OCI-LY7 (cell line): ENCODE results near the gene PLXNA4.

Experiments used
- EZH2phosphoT487 ChIP-seq: fragments of 200-600 bp; sonication (generic); IDR thresholded peaks from 2 replicates; pipeline ENCODE4 v1.6.1; 2018; ENCODE audit warnings: low read depth, borderline replicate concordance, mild to moderate bottlenecking, mixed run types, antibody characterized with exemption, low read length, moderate library complexity, mixed read lengths
- TF ChIP-seq, protein P1 (sequence below): fragments of 200-600 bp; sonication (generic); conservative IDR thresholded peaks from 2 replicates; pipeline ENCODE4 v1.5.1; 2014; ENCODE audit warnings: mild to moderate bottlenecking, antibody characterized with exemption, low read length, moderate library complexity, mixed read lengths

DNA sequence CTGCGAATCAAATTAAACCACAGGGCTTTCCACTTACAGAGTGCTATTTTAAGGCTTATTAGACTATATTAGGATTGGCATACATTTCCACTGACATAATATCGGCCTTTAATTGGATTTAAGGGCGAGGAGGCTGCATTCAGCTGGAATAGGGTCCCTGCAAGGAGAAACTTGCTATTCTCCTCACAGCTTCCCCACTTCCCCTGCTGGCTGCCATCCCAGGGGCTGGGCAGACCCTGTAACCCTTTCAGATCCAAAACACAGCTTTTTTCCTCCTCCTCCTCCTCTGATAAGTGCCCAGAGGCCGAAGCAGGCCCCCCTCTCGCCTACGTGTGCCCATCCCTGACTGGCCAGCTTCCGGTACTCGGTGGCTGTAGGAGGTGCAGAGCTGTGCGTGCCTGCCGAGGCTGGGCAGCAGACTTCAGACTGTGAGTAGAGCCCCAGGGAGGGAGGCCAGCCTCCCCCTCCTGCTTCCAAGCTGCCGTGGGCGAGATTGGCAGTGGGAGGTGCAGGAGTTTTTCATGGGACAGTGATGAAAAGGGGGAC lies 224.2 kb downstream of the PLXNA4 start:
- TF ChIP-seq, protein P1, sequence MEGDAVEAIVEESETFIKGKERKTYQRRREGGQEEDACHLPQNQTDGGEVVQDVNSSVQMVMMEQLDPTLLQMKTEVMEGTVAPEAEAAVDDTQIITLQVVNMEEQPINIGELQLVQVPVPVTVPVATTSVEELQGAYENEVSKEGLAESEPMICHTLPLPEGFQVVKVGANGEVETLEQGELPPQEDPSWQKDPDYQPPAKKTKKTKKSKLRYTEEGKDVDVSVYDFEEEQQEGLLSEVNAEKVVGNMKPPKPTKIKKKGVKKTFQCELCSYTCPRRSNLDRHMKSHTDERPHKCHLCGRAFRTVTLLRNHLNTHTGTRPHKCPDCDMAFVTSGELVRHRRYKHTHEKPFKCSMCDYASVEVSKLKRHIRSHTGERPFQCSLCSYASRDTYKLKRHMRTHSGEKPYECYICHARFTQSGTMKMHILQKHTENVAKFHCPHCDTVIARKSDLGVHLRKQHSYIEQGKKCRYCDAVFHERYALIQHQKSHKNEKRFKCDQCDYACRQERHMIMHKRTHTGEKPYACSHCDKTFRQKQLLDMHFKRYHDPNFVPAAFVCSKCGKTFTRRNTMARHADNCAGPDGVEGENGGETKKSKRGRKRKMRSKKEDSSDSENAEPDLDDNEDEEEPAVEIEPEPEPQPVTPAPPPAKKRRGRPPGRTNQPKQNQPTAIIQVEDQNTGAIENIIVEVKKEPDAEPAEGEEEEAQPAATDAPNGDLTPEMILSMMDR = no peak
- TF ChIP-seq EZH2phosphoT487 = no peak
